RKO (cell line): ENCODE results near the gene NUDCD3.

Experiments
- DNase-seq: peaks from one replicate; pipeline ENCODE4 v3.0.0-alpha.2; 2016; ENCODE audit warnings: low spot score

The NUDCD3 gene

DNA sequence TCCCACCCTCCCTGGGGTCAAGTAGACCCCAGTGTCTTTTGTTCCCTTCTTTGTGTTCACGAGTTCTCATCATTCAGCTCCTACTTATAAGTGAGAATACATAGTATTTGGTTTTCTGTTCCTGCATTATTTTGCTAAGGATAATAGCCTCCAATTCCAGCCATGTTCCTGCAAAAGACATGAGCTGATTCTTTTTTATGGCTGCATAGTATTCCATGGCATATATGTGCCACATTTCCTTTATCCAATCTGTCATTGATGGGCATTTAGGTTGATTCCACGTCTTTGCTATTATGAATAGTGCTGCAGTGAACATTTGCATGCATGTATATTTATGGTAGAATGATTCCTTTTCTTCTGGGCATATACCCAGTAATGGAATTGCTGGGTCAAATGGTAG lies 136.8 kb downstream of the NUDCD3 start:
- no peak for DNase-seq

- DNase-seq = no peak
These were observed 141.3 kb downstream of the NUDCD3 start for GRCh38 chr7:44348851-44349781.

DNA sequence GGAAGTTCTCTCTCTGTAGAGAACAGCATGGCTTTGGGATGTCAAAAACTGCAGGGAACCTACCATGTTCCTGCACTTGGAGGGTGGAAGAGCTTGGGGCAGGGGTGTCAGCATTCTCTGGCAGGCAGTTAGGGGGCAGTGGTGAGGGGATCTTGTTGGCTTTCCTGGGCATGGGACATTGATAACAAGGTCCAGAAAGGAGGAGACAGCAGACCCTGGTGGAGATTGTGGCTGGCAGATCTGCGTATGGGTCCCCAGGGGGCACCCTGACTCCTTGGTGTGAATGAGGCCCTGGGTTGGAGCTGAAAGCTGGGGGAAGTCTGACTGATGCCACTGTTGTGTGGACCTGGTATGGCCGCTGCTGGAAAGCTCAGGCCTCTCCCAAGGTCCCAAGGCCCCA lies 142.2 kb downstream of the NUDCD3 start:
- peak; percentile 8 for DNase-seq

DNA sequence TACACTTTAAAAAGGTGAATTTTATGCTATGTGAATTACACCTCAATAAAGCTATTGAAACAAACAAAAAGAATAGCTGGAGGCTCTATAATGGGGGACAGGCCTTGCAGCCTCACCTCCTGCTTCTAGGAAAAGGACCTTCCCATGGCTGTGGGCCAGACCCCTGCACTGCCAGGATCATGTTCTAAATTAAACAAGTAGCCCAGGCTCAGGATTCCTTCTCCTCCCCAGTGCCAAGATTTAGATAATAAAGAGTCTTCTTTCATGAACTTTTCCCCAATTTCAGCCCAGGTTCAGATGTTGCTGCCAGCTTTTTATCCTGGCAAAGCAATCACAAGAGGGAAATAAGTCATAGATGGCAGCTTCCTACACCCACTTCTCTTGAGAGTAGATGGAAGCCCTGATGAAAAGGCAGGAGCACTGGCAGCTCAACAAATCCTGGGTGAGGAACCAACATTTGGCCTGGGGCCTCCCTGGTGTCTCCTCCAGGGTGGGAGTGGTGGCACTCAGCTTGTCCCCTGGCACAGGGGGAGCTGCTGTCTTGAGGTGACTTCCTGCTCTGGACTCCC lies 142.8 kb downstream of the NUDCD3 start:
- DNase-seq = no peak

- no peak for DNase-seq
These were observed 144.4 kb downstream of the NUDCD3 start for GRCh38 chr7:44346063-44346462.

GRCh38 chr7:44341401-44341800 lies 149.1 kb downstream of the NUDCD3 start:
- no peak for DNase-seq

GRCh38 chr7:44338600-44338999 lies 151.9 kb downstream of the NUDCD3 start:
- DNase-seq = no peak

- no peak for DNase-seq
These were observed 154.0 kb downstream of the NUDCD3 start for GRCh38 chr7:44336491-44336890.

DNA sequence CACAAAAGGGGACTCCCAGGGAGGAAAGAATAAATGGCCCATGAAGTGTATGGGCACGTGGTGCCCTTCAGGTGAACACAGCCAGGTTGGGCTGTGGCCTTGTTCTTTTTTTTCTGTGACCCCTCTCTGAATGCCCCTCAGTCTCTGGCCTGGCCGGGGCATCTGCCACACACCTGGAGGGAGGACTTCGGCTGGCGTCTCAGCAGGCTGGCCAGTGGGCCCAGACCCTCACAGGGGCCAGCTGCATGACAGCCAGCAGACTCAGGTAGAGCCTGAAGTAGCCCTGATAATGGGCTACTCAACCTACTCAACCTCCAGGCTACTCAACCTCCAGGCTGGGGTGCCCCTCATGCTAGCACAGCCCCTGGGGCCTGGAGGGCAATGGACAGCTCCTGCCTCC lies 155.3 kb downstream of the NUDCD3 start:
- no peak for DNase-seq

DNA sequence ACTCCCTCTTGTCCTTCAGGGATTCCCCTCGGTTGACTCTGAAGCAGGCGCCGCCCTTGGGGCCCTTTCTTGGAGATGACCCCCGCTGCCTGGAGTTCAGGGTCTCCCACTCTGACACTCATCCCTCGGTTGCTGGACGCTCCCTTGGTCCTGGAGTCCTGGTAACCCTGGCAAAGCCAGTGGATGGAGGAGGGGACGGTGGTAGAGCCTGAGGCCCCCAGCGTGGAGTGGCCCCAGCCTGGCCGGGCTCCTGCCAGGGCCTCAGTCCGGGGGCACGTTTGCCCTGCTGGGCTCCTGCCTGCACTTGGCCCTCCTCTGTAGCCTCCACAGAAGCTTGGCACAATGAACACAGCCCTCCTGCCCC lies 155.7 kb downstream of the NUDCD3 start:
- DNase-seq = no peak

DNA sequence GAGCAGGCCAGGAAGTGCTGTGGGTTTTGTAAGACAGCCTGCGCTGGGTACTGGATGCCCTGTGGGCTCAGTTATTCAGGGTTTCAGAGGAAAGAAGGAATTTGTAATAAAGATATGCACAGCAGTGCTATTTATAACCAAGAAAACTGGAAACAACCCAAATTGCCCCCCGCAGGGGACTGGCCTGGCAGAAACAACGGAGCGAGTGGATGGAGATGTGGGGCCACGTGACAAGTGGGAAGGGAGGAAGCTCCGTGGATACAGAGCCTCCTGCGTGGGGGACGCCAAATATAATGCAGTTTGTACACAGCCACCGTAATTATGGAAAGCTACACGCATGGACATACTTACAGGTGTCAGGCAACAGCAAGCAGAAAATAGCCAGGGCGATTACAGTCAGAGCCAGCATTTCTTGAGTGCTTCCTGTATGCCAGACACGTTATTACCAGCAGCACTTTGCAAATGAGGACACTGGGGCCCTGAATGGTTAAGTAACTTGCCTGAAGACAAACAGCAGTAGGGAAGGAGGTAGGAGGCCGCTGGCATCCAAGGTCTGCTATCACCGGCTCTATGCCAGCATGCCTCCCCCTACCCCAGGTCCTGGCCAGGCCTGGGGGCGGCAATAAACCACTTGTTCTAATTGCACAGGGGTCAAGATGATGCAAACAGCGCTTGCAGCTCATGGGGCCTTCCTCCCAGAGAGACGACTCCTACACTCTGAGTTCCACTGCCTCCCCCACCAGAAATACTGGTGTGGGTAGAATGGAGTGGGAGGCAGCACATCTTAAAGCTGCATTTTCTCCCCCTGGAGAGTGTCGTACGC lies 156.3 kb downstream of the NUDCD3 start:
- no peak for DNase-seq

DNA sequence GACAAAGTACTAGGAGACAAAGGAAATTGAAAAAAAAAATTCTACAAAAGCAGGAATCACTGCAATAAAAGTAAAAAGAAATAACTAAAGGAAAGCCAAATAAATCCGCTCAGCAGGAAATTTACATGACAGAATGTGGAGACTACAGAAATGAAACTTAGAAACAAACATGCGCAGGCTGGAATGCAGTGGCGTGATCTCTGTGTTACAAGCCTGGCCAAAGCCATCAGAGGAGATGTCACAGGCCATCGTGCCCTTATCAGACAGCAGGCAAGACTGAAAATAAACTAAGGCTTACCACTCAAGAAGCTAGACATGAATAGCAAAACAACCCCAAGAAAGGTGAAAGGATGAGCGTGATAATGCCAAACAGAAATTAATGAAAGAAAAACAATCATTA lies 158.8 kb downstream of the NUDCD3 start:
- DNase-seq = no peak

- no peak for DNase-seq
These were observed 160.1 kb downstream of the NUDCD3 start for GRCh38 chr7:44330331-44330730.

DNA sequence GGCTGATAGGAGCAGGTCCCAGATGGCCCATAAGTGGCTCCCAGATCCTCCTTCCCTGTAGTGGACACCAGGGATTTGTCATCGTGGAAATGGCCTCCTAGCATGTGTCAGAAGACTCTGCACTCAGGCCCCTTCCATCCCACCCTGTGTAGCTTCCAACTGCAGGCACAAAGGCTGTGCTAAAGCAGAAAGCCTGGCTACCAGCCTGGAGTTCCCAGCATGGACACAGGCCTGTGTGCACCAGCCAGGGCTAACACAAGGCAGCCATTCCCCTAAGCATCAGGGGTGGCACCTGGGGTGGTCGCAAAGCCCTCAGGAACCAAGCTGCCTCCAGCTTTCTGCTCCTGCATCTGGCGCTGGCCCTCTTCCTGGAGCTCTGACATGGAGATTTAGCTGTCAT lies 160.6 kb downstream of the NUDCD3 start:
- no peak for DNase-seq
